HUES64 (cell line): ENCODE results near the gene PEX5L.

ENCODE experiments used
- H3K27ac ChIP-seq: 2 replicates; pipeline ENCODE4 v1.7.0; 2013; ENCODE audit warnings: low read depth, low read length, inconsistent platforms
- H3K27me3 ChIP-seq: 2 replicates; pipeline ENCODE4 v1.6.1; 2013; ENCODE audit warnings: mild to moderate bottlenecking, low read length; ENCODE audit not compliant: insufficient read depth
- H3K36me3 ChIP-seq: 2 replicates; pipeline ENCODE4 v1.6.1; 2013; ENCODE audit warnings: mild to moderate bottlenecking, low read length; ENCODE audit not compliant: insufficient read depth
- H3K4me1 ChIP-seq: 2 replicates; pipeline ENCODE4 v1.6.1; 2013; ENCODE audit warnings: mild to moderate bottlenecking, low read length, moderate library complexity; ENCODE audit not compliant: insufficient read depth
- H3K4me3 ChIP-seq: 2 replicates; pipeline ENCODE4 v1.5.1; 2013; ENCODE audit warnings: mild to moderate bottlenecking, low read length, moderate library complexity
- H3K9ac ChIP-seq: 2 replicates; pipeline ENCODE4 v1.6.1; 2013; ENCODE audit warnings: mild to moderate bottlenecking, low read depth, low read length
- H3K9me3 ChIP-seq: 2 replicates; pipeline ENCODE4 v1.6.1; 2013; ENCODE audit warnings: low read depth, low read length; ENCODE audit not compliant: insufficient read depth
- WGBS: fragments of 150-250, 120-280 bp; methylation state at CpG from one replicate; pipeline ENCODE4 v1.1.7; 2013; ENCODE audit warnings: missing lambda C conversion rate; 5-methylcytosine and 5-hydroxymethylcytosine counted together

PEX5L gene

GRCh38 chr3:179971280-179971679, 65.5 kb downstream of the PEX5L start:
- 62% methylated on average over 3 of the region's 3 CpGs for WGBS
- Histone ChIP-seq H3K9ac (no peak overlapping the region), H3K4me1 (peaks cover 7% of the 10 kb centered on the region), H3K4me3 (no peak overlapping the region), H3K36me3 (no peaks in the 10 kb centered on the region), H3K9me3 (no peaks in the 10 kb centered on the region), H3K27ac (no peak overlapping the region), H3K27me3 (no peaks in the 10 kb centered on the region)

GRCh38 chr3:179970746-179971145, 66.0 kb downstream of the PEX5L start:
- 100% methylated on average over 2 of the region's 2 CpGs for WGBS
- no peak overlapping the region for H3K27ac ChIP-seq
- H3K4me3 ChIP-seq: no peak overlapping the region
- no peaks in the 10 kb centered on the region for H3K27me3 ChIP-seq
- no peak overlapping the region for H3K9ac ChIP-seq
- peaks cover 7% of the 10 kb centered on the region for H3K4me1 ChIP-seq
- H3K36me3 ChIP-seq: no peaks in the 10 kb centered on the region
- no peaks in the 10 kb centered on the region for H3K9me3 ChIP-seq

GRCh38 chr3:179969525-179969924, 67.2 kb downstream of the PEX5L start:
- H3K4me1 ChIP-seq: peaks cover 7% of the 10 kb centered on the region
- H3K4me3 ChIP-seq: no peak overlapping the region
- no peaks in the 10 kb centered on the region for H3K9me3 ChIP-seq
- no peaks in the 10 kb centered on the region for H3K36me3 ChIP-seq
- WGBS: 88% methylated on average over 2 of the region's 2 CpGs
- no peak overlapping the region for H3K27ac ChIP-seq
- no peak overlapping the region for H3K9ac ChIP-seq
- no peaks in the 10 kb centered on the region for H3K27me3 ChIP-seq

GRCh38 chr3:179967622-179968021, 69.1 kb downstream of the PEX5L start:
- no peaks in the 10 kb centered on the region for H3K27me3 ChIP-seq
- H3K9me3 ChIP-seq: no peaks in the 10 kb centered on the region
- no peak overlapping the region for H3K9ac ChIP-seq
- no peak overlapping the region for H3K27ac ChIP-seq
- no peaks in the 10 kb centered on the region for H3K36me3 ChIP-seq
- 68% methylated on average over 4 of the region's 4 CpGs for WGBS
- H3K4me1 ChIP-seq: no peaks in the 10 kb centered on the region; the same call in 1 of the 2 replicates
- H3K4me3 ChIP-seq: no peak overlapping the region

- Histone ChIP-seq H3K36me3 (no peaks in the 10 kb centered on the region), H3K27ac (no peak overlapping the region), H3K4me1 (no peaks in the 10 kb centered on the region; the same call in 1 of the 2 replicates), H3K9ac (no peak overlapping the region), H3K27me3 (no peaks in the 10 kb centered on the region), H3K4me3 (no peak overlapping the region), H3K9me3 (no peaks in the 10 kb centered on the region)
- WGBS: 30% methylated on average over 3 of the region's 3 CpGs
Measured at GRCh38 chr3:179964890-179965289, 71.8 kb downstream of the PEX5L start.

- WGBS: 92% methylated on average over 1 of the region's 1 CpG
- no peaks in the 10 kb centered on the region for H3K36me3 ChIP-seq
- no peak overlapping the region for H3K9ac ChIP-seq
- no peaks in the 10 kb centered on the region for H3K27me3 ChIP-seq
- no peaks in the 10 kb centered on the region; the same call in 1 of the 2 replicates for H3K4me1 ChIP-seq
- no peak overlapping the region for H3K27ac ChIP-seq
- H3K9me3 ChIP-seq: no peaks in the 10 kb centered on the region
- H3K4me3 ChIP-seq: no peak overlapping the region
Measured at GRCh38 chr3:179962629-179963387, 73.9 kb downstream of the PEX5L start.

GRCh38 chr3:179961703-179962078, 75.0 kb downstream of the PEX5L start:
- no peak overlapping the region for H3K27ac ChIP-seq
- 94% methylated on average over 5 of the region's 5 CpGs for WGBS
- no peak overlapping the region for H3K9ac ChIP-seq
- no peaks in the 10 kb centered on the region for H3K9me3 ChIP-seq
- H3K4me3 ChIP-seq: no peak overlapping the region
- H3K36me3 ChIP-seq: no peaks in the 10 kb centered on the region
- H3K4me1 ChIP-seq: no peaks in the 10 kb centered on the region
- H3K27me3 ChIP-seq: no peaks in the 10 kb centered on the region

GRCh38 chr3:179961071-179961702, 75.5 kb downstream of the PEX5L start:
- 93% methylated on average over 6 of the region's 6 CpGs for WGBS
- Histone ChIP-seq H3K27ac (no peak overlapping the region), H3K27me3 (no peaks in the 10 kb centered on the region), H3K36me3 (no peaks in the 10 kb centered on the region), H3K9ac (no peak overlapping the region), H3K4me3 (no peak overlapping the region), H3K9me3 (no peaks in the 10 kb centered on the region), H3K4me1 (no peaks in the 10 kb centered on the region)

GRCh38 chr3:179958759-179959158, 78.0 kb downstream of the PEX5L start:
- Histone ChIP-seq H3K4me3 (no peak overlapping the region), H3K9me3 (no peaks in the 10 kb centered on the region), H3K4me1 (0 out of 2 replicates have a peak, but pooled peaks cover 6% of the 10 kb centered on the region), H3K36me3 (no peaks in the 10 kb centered on the region), H3K27ac (no peak overlapping the region), H3K9ac (no peak overlapping the region), H3K27me3 (no peaks in the 10 kb centered on the region)
- 88% methylated on average over 9 of the region's 9 CpGs for WGBS

GRCh38 chr3:179958143-179958542, 78.6 kb downstream of the PEX5L start:
- Histone ChIP-seq H3K9me3 (no peaks in the 10 kb centered on the region), H3K27me3 (no peaks in the 10 kb centered on the region), H3K27ac (no peak overlapping the region), H3K36me3 (no peaks in the 10 kb centered on the region), H3K4me3 (no peak overlapping the region), H3K4me1 (0 out of 2 replicates have a peak, but pooled peaks cover 6% of the 10 kb centered on the region), H3K9ac (no peak overlapping the region)
- 91% methylated on average over 2 of the region's 2 CpGs for WGBS

- Histone ChIP-seq H3K36me3 (no peaks in the 10 kb centered on the region), H3K27ac (no peak overlapping the region), H3K9me3 (no peaks in the 10 kb centered on the region), H3K4me1 (0 out of 2 replicates have a peak, but pooled peaks cover 6% of the 10 kb centered on the region), H3K9ac (no peak overlapping the region), H3K27me3 (no peaks in the 10 kb centered on the region), H3K4me3 (no peak overlapping the region)
- WGBS: 84% methylated on average over 1 of the region's 2 CpGs
Measured at GRCh38 chr3:179957264-179957845, 79.4 kb downstream of the PEX5L start.
